Fibroblast of lung (primary cell): Measurements from ENCODE around the gene GTPBP6. TPM values are rescaled to one million over a fixed set of nuclear protein-coding genes. Genes with fewer than 3 reads are reported as not detected.

Source experiments
- DNase-seq, 2 donors: peaks; one replicate each; pipeline versions ENCODE4 v3.0.0 to v3.0.0-alpha.2; 2010; ENCODE audit warnings: low read depth in 2 of 2
- H2AFZ ChIP-seq: 2 replicates; pipeline ENCODE4 v1.5.1; 2012; ENCODE audit warnings: low read length, control low read depth, inconsistent platforms
- H3K27ac ChIP-seq: 2 replicates; pipeline ENCODE4 v1.5.1; 2011; ENCODE audit warnings: low read length, control low read depth; ENCODE audit not compliant: insufficient read depth
- H3K27me3 ChIP-seq: 2 replicates; pipeline ENCODE4 v1.5.1; 2011; ENCODE audit warnings: mild to moderate bottlenecking, low read length; ENCODE audit not compliant: control insufficient read depth, insufficient read depth
- H3K36me3 ChIP-seq: 2 replicates; pipeline ENCODE4 v1.5.1; 2011; ENCODE audit warnings: low read length; ENCODE audit not compliant: control insufficient read depth, insufficient read depth
- H3K4me1 ChIP-seq: 2 replicates; pipeline ENCODE4 v1.5.1; 2011; ENCODE audit warnings: low read length; ENCODE audit not compliant: control insufficient read depth, insufficient read depth; ENCODE audit errors: extremely low read depth
- H3K4me2 ChIP-seq: 2 replicates; pipeline ENCODE4 v1.5.1; 2011; ENCODE audit warnings: low read length, control low read depth; ENCODE audit not compliant: insufficient read depth; ENCODE audit errors: extremely low read depth
- H3K4me3 ChIP-seq, 4 experiments: fragments of 200-600 bp in 1 of 4; sonication (generic) in 1 of 4; replicated peaks in 1 of 4; 2 replicates each; pipeline ENCODE4 v1.5.1; 2011 to 2016; ENCODE audit warnings: low read length in 4 of 4, low read depth in 3 of 4, mild to moderate bottlenecking in 3 of 4, control low read depth in 2 of 4, inconsistent platforms in 1 of 4, mixed read lengths in 1 of 4; ENCODE audit not compliant: insufficient read depth in 1 of 4; ENCODE audit errors: control extremely low read depth in 1 of 4
- H3K79me2 ChIP-seq: 2 replicates; pipeline ENCODE4 v1.5.1; 2012; ENCODE audit warnings: mild to moderate bottlenecking, low read length, inconsistent platforms; ENCODE audit not compliant: control insufficient read depth, insufficient read depth
- H3K9ac ChIP-seq: 2 replicates; pipeline ENCODE4 v1.5.1; 2011; ENCODE audit warnings: mild to moderate bottlenecking, low read length, control low read depth; ENCODE audit not compliant: insufficient read depth
- H3K9me3 ChIP-seq: 2 replicates; pipeline ENCODE4 v1.5.1; 2012; ENCODE audit warnings: low read depth, low read length; ENCODE audit not compliant: control insufficient read depth, insufficient read depth
- H4K20me1 ChIP-seq: 2 replicates; pipeline ENCODE4 v1.5.1; 2011; ENCODE audit warnings: low read length; ENCODE audit not compliant: control insufficient read depth, insufficient read depth; ENCODE audit errors: extremely low read depth
- CTCF ChIP-seq, 2 donors: IDR thresholded peaks in 1 of 2; conservative IDR thresholded peaks in 1 of 2; 1 replicate in 1 of 2; 2 replicates in 1 of 2; pipeline ENCODE4 v1.5.1; 2011 to 2012; ENCODE audit warnings: low read length in 2 of 2, control low read depth in 1 of 2, inconsistent platforms in 1 of 2, low read depth in 1 of 2, mild to moderate bottlenecking in 1 of 2
- EZH2 ChIP-seq: IDR thresholded peaks from 2 replicates; pipeline ENCODE4 v1.5.1; 2012; ENCODE audit warnings: low read length, control low read depth, mild to moderate bottlenecking; ENCODE audit errors: missing control alignments
- polyA plus RNA-seq, 2 donors: library from polyadenylated mRNA; depleted of rRNA in 1 of 2; stranded (reverse) in 1 of 2; unstranded in 1 of 2; fragments of >200 nt; gene quantifications; 2 replicates each; pipeline ENCODE4 v1.2.1, GENCODE V29; 2011 to 2012; ENCODE audit warnings: missing spikeins in 1 of 2
- total RNA-seq: library from RNA; depleted of rRNA; stranded (reverse); fragments of >200 nt; gene quantifications from 2 replicates; pipeline ENCODE4 v1.2.1, GENCODE V29; 2014

Gene GTPBP6
- total and polyA plus RNA-seq, 2 donors (not counting 1 experiment from before 2014, with no cell fraction given): 15.4 to 46.1 TPM

GRCh38 chrX:276581-277201 is 41.9 kb downstream of the GTPBP6 start:
- Histone ChIP-seq H3K9ac (peak overlapping the region; percentile 71), H3K27me3 (no peaks in the 10 kb centered on the region), H3K27ac (peak overlapping the region; percentile 26), H3K9me3 (no peaks in the 10 kb centered on the region), H2AFZ (peak overlapping the region; percentile 63), H3K79me2 (no peaks in the 10 kb centered on the region), H4K20me1 (no peaks in the 10 kb centered on the region), H3K36me3 (no peaks in the 10 kb centered on the region), H3K4me3 (peak overlapping the region; percentile 48 to 65 (median 60)), H3K4me1 (no peaks in the 10 kb centered on the region), H3K4me2 (peak overlapping the region; percentile 89)
- TF ChIP-seq EZH2 (no peak), CTCF (conservative IDR thresholded peaks at IDR 0.05 in 1 of 2, IDR thresholded peaks at IDR 0.05 in 1 of 2; ENCODE audit: low read depth in 1 of 2, low read length in 2 of 2) (no peak)
- DNase-seq: peak; percentile 42 to 57

GRCh38 chrX:275967-276580 is 42.5 kb downstream of the GTPBP6 start:
- Histone ChIP-seq H3K27me3 (no peaks in the 10 kb centered on the region), H3K4me3 (peak overlapping the region; percentile 48 to 65 (median 60)), H3K27ac (peak overlapping the region; percentile 26), H4K20me1 (no peaks in the 10 kb centered on the region), H2AFZ (peak overlapping the region; percentile 63), H3K36me3 (no peaks in the 10 kb centered on the region), H3K79me2 (no peaks in the 10 kb centered on the region), H3K9ac (peak overlapping the region; percentile 71), H3K4me1 (no peaks in the 10 kb centered on the region), H3K4me2 (peak overlapping the region; percentile 89), H3K9me3 (no peaks in the 10 kb centered on the region)
- TF ChIP-seq EZH2 (no peak), CTCF (conservative IDR thresholded peaks at IDR 0.05 in 1 of 2, IDR thresholded peaks at IDR 0.05 in 1 of 2; ENCODE audit: low read depth in 1 of 2, low read length in 2 of 2) (no peak)
- peak; percentile 21 to 40 for DNase-seq

GRCh38 chrX:275476-275966 is 43.1 kb downstream of the GTPBP6 start:
- Histone ChIP-seq H3K4me2 (no peak overlapping the region), H3K9ac (no peak overlapping the region), H3K4me1 (no peaks in the 10 kb centered on the region), H3K4me3 (no peak overlapping the region), H3K27me3 (no peaks in the 10 kb centered on the region), H3K9me3 (no peaks in the 10 kb centered on the region), H2AFZ (no peak overlapping the region), H3K79me2 (no peaks in the 10 kb centered on the region), H4K20me1 (no peaks in the 10 kb centered on the region), H3K27ac (no peak overlapping the region), H3K36me3 (no peaks in the 10 kb centered on the region)
- TF ChIP-seq CTCF (conservative IDR thresholded peaks at IDR 0.05 in 1 of 2, IDR thresholded peaks at IDR 0.05 in 1 of 2; ENCODE audit: low read depth in 1 of 2, low read length in 2 of 2) (no peak), EZH2 (no peak)
- no peak for DNase-seq
